HEK293T (cell line): Measurements from ENCODE around the gene MARCHF9.

ENCODE experiments used
- ELF4 ChIP-seq: fragments of 450-650 bp; IDR thresholded peaks from 2 replicates; pipeline ENCODE4 v1.6.1; 2017; ENCODE audit warnings: antibody characterized with exemption
- FOXK2 ChIP-seq: fragments of 450-650 bp; IDR thresholded peaks from 2 replicates; pipeline ENCODE4 v1.6.1; 2016; ENCODE audit warnings: mild to moderate bottlenecking
- SP1 ChIP-seq: fragments of 450-650 bp; IDR thresholded peaks from 2 replicates; pipeline ENCODE4 v1.6.1; 2017

GRCh38 chr12:57777367-57777766, 22.5 kb downstream of the MARCHF9 start:
- TF ChIP-seq SP1 (no peak), FOXK2 (no peak), ELF4 (no peak)
